DOHH2 (cell line): ENCODE results near the gene ZBTB16.

Source experiments
- CTCF ChIP-seq: fragments of 200-600 bp; sonication (generic); IDR thresholded peaks from one replicate; pipeline ENCODE4 v1.5.1; 2014; ENCODE audit warnings: antibody characterized with exemption, mild to moderate bottlenecking, low read depth, low read length; ENCODE audit not compliant: poor library complexity, severe bottlenecking
- EZH2phosphoT487 ChIP-seq: fragments of 200-600 bp; sonication (generic); IDR thresholded peaks from 2 replicates; pipeline ENCODE4 v1.6.1; 2017; ENCODE audit warnings: borderline replicate concordance, mild to moderate bottlenecking, antibody characterized with exemption, low read length, moderate library complexity, mixed read lengths

- TF ChIP-seq CTCF: no peak
- TF ChIP-seq EZH2phosphoT487: no peak
These were observed 122.2 kb downstream of the ZBTB16 start for GRCh38 chr11:114181752-114182151.
